RPMI7951 (cell line): ENCODE data around the gene SIAH1. TPM values are rescaled to one million over a fixed set of nuclear protein-coding genes. Genes with fewer than 3 reads are reported as not detected.
"Not testable (repeated sequence)": the region's sequence is repeated elsewhere in the genome, so short reads cannot be mapped to it uniquely, and the experiment has no call there.

Experiments used
- DNase-seq: peaks from one replicate; pipeline ENCODE4 v3.0.0-alpha.2; 2012; ENCODE audit warnings: low read depth
- total RNA-seq: library from RNA; depleted of rRNA; stranded (reverse); fragments of >200 nt; shearing (Covaris generic); gene quantifications from 2 replicates; pipeline ENCODE4 v1.2.3, GENCODE V29; 2014

The SIAH1 gene
- total RNA-seq, 1 experiment from 2014 or later, result 28.0 TPM

DNA sequence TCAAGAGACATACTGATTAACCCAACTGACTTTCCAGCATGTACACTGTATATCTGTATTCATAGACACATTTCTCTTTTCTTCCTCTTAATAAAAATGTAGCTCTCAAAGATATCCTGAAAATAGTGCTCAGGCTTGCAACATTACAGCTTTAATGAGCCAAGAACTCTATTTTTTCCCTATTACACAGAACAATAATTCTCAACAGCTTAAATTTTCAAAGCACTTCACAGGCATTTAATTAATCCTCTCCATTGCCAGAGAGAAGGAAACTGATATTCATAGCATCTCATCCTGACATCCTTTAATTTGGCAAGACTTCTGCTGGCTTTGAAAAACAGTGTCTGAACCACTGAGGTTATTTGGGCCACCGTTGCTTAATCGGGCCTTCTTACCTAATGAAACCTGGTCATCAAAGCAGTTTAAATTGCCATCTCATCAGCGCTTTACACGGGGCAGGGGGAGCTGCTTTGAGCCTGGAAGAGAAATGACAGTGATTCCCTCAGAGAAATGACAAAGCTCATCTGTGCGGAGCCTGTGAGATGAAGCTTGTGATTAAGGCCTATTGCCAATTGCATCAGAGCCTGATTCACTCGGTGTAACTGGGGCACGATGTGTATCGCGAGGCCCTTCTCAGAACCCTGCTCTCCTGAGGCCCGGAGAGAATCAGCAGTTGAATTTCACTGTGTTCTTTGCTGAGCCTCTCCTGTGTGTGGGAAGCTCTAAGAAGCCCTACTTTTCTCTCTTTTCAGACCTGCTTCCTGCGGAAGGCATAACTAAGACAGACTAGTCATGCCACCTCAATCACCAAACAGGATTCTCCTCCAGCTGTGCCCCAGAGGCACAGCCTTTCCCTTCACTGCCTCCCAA lies 8.5 kb upstream of the SIAH1 start:
- DNase-seq, result no peak

DNA sequence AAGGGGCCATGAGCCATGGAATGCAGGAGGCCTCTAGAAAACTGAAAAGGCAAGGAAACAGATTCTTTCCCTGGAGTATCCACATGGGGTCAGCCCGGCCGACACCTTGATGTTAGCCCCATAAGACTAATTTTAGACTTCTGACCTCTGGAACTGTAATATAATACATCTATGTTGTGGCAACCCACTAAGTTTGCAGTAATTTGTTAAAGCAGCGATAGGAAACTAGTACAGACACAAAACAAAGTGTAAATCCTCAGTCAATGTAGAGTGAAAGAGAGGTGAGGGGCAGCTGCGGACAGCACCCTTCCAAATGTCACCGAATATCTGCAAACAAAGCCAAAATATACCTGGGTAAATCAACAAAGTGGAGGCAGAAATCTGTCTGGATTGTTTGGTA lies 7.2 kb upstream of the SIAH1 start:
- DNase-seq, result no peak

DNA sequence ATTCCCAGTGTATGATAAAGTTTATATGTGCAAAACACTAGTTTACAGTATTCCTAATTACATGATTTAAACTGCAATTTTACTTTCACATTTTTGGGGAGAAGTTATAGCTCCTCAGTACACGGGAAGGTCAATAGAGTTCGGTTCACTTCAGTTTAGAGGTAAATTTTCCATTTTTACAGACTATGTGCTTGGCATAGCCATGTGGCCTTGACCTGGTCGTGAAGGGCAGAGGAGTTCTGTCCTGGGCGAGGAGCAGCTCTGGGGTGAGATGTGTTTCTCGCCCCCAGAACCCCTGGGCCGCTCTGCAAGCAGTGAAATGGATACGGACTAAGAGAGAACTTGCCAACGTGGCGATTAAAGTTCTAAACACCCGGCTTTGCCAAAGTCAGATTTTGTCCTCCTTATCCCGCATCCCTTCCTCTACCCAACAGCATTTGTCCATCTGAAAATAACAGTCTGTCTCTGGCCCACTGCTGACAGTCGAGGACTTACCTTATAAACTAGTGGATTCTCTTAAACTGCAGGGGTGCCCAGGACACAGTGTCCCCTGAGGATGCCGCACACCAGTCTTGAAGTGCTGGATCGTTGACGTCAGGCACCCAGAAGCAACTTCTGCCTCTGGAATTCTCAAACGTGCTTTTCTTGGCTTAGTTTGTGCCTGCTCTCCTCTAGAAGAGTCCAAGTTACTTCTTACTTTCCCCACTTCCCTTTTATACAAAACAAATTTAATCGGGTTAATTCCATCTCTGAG lies 1.5 kb upstream of the SIAH1 start:
- no peak for DNase-seq

DNA sequence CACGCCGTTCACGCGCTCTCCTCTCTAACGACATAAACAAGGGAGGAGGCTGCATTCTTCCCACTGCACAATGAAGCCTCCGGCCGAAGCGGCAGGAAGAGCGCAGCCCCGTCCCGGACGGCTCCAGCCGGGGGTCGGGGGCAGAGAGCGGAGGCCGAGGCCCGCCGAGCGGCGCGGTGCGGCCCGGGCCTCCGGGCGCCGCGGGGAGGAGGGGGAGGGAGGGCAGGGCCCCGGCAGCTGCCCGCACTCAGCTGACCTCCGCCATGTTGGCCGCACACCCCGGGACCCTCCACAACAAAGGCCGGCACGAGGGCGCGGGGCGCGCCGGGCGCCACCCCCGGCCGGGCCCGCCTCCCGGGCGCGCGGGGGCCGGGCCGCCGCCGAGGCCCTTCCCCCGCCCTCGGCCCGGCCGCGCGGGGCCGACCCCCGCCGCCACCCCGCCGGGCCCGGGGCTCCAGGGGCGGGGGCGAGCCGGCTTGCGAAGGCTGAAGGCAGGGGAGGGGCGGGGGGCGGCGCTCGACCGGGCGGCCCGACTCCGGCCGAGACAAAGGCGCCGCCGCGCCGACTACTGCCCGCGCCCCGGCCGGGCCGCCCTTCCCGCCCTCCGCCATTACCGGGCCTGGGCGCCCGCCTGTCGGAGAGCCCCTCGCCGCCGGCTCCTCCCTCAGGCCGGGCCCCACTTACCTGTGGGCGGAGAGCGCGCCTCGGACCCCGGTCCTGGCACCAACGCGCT lies 527 bp downstream of the SIAH1 start:
- peak; percentile 48 for DNase-seq

DNA sequence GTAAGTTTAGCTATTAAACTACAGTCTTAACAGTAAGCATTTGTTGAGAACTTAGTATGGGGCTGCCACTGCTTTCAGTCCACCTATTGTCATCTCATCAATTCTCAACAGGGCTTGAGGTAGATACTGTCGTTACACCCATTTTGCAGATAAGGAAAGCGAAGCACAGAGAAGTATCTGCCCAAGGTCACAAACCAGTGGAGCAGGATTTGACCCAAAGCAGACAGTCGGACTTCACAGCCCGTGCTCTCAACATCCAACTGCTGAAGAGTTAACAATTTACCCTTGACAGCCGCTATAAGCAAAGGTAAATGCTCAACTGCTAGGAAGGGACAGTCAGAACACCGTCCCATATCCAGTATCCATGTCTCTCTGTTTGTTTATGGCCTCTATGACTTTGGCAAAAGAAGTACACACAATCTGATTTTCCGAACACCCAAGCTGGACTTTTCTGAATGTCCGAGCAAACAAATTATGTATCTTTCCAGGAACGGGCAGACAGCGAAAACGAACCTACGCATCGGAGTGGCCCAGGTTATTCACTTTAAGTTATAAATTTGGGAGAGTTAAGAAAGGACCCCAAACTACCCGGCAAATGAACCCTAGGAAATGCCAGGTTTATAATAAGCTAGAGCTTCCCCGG lies 1.2 kb downstream of the SIAH1 start:
- peak; percentile 22 for DNase-seq

DNA sequence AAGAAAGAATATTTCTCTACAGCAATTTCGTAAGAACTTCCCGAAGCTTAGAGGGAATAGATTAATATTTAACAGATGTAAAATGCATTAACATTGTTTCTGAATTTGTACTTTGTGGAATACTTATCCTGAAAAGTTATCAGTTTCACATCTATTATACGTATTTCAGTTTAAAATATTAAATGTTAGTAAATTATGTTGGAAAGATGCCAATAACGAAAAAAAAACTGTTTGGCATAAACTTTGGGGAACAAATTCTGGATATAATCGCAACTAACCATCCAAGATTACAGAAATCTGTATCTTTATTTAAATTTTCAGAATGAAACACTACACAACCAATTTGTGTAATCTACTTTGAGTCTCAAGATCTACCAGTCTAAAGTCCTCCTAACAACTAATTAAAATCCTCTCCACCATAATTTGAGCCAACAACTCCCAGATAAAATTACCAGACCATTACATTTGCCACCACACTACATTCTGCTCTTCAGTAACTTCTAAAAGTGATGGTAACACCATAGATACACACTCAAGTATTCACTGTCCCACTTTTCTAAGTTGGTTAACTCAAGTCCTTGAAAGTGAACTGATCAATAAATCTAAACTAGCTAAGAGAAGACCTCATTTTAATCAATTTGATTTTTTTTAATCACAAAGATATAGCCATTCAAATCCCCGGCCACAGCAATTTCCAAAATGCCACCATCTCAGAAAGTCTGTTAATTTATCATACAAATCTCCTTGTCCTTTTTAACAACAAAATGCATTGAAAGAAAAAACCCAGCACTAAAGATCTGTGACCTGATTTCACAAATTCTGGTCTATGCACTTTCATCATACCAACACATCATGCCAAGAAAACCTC lies 2.0 kb downstream of the SIAH1 start:
- DNase-seq, result no peak

DNA sequence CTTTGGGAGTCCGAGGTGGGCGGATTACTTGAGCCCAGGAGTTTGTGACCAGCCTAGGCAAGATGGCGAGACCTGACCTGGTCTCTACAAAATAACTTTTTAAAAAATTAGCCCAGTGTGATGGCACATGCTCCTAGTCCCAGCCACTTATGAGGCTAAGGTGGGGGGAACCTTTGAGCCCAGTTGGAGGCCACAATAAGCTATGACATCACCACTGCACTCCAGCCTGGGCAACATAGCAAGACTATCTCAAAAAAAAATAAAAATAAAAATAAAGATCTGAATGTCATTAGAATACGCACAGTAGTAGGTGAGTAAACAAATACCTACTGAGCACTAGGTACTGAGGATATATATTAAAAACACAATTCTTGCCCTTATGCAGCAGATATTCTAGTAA lies 3.1 kb downstream of the SIAH1 start:
- no peak for DNase-seq

DNA sequence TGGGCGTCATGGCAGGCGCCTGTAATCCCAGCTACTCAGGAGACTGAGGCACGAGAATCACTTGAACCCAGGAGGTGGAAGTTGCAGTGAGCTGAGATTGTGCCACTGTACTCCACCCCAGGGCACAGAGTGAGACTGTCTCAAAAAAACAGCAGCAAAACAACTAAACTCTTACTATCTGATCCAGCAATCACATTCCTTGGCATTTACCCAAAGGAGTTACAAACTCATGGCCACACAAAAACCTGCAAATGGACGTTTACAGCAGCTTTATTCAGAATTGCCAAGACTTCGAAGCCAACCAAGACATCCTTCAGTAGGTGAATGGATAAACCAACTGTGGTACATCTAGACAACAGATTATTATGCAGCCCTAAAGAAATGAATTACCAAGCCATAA lies 4.0 kb downstream of the SIAH1 start:
- DNase-seq, result peak; percentile 57

DNA sequence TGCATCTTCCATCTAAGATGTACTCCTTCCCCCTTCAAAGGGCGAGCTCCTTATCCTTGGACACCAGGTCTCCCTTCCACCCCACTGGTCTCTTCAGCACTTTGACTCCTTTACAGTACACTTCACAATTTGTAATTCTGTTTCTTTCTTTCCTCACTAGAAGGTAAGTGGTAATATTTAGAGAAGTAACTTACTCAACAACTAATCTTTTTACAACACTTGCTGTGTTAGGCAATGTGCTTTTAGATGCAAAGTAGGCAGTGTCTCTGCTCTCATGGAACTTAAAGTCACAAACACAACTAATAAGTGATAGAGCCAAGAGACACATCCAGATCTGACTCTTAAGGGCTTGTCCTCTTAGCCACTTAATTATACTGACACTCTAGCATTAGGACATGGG lies 6.4 kb downstream of the SIAH1 start:
- no peak for DNase-seq

DNA sequence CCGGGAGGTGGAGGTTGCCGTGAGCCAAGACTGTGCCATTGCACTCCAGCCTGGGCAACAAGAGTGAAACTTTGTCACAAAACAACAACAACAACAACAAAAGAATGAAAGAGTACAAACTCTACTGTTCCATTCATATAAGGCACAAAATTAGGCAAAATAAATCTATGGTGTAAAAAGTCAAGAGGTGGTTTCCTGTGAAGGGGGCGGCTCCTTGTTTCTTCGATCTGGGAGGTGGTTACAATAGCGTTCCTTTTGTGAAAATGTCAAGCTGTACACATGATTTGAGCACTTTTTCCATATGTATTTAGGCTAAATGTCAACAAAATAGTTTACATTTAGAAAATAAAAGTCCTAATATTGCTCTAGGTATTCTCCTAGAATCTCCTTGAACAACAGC lies 6.9 kb downstream of the SIAH1 start:
- DNase-seq, result no peak

DNA sequence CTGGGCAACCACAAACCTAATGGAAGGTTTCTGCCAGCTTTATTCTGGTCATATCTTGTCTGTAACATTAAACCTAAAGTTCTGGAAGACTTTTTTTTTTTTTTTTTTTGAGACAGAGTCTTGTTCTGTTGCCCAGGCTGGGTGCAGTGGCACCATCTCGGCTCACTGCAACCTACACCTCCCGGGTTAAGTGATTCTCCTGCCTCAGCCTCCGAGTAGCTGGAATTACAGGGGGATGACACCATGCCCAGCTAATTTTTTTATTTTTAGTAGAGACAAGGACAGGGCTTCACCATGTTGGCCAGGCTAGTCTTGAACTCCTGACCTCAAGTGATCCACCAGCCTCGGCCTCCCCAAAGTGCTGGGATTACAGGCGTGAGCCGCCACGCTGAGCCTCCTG lies 7.9 kb downstream of the SIAH1 start:
- not testable (repeated sequence) for DNase-seq

DNA sequence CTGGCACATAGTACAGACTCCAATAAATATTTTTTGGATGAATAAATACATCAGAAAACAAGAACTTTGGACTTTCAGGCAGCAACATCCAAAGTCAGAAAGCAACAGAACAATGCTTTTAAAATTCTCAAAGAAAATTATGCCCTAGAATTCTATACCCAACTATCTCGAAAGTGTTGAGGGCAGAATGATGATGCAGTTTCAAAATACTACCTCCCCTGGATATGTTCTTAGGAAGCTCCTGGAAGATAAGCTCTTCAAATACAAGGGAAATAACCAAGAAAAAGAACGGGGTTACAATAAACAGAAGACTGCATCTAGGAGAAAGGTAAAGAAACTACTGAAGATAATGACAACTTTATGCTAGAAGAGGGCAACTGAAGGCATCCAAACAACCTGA lies 11.0 kb downstream of the SIAH1 start:
- no peak for DNase-seq

DNA sequence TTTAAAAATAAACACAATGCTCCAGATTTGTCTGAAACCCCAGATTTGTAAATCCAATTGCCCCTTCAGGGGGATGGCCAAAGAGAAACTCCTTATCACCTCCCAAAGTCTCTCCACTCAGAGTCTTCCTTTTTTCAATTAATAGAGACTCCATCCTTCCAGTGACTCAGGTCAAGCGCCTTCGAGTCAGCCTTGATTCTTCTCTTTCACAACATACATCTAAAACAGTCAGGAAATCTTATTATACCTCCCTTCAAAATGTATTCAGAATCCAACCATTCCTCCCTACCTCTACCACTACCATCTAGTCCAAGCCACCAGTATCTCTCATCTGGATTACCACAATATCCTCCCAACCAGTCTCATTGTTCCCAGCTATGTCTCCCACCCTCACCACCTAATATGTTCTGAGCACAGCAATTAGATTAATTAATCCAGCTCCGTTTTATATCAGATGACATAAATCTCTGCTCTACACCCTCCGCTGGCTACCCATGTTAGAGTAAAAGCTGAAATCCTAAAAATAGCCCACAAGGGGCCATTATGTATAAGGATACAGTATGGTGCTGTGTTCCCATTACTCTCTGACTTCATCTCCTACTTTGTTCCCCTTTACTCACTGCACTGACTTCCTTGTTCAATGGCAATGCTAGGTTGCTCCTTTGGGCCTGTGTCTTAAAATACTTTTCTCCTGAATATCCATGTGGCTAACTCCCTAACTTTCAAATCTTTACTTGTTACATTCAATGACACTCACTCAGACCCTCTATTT lies 11.8 kb downstream of the SIAH1 start:
- DNase-seq, result no peak

DNA sequence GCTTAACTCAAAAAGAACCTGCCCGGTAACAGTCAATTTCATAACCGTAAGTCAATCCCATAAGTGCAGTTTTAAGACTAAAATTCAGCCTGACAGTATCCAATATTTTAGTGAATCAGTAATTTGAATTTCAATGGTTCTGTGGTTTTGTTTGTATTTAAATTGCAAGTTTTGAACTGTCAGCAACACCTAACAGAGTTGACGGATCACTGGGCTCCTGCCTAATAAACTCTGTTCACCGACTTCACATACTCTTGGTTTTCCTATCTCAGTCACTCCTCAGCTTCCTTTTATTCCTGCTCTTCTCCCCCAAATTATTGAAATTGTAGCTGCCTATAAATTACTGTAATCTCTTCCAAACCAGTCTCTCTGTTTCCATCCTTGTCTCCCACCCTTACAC lies 12.5 kb downstream of the SIAH1 start:
- DNase-seq, result no peak

DNA sequence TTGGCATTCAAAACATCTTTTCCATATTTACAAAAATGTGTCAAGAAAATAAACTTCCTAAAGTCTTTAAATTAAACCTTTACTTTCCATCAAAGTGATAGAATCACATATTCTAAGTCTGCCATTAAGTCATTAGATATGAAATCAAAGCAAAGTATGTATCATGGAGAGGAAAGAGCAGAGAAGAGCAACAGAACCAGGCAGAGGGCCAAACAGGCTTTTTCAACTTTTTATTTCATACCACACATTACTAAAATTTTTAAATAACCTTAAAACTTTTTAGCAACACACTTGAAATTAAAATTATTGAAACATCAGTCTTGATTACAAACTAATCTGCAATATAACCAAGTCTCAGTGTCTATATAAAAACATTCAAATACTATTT lies 13.8 kb downstream of the SIAH1 start:
- no peak for DNase-seq

DNA sequence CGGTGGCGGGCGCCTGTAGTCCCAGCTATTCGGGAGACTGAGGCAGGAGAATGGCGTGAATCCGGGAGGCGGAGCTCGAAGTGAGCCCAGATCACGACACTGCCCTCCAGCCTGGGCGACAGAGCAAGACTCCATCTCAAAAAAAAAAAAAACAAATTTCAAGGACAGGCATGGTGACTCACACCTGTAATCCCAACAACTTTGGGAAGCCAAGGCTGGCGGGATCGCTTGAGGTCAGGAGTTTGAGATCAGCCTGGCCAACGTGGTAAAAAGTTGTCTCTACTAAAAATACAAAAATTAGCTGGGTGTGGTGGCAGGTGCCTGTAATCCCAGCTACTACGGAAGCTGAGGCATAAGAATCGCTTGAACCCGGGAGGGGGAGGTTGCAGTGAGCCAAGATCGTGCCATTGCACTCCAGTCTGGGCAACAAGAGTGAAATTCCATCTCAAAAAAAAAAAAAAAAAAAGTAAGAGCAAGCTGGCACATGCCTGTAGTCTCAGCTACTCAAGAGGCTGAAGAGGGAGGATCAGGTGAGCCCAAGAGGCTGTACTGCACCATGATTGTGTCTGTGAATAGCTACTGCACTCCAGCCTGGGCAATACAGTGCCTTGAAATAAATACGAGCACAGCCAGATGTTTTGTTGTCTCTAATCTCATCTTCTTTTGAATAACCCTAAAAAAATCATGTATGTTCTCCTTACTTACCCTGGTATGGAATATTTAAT lies 14.4 kb downstream of the SIAH1 start:
- not testable (repeated sequence) for DNase-seq

DNA sequence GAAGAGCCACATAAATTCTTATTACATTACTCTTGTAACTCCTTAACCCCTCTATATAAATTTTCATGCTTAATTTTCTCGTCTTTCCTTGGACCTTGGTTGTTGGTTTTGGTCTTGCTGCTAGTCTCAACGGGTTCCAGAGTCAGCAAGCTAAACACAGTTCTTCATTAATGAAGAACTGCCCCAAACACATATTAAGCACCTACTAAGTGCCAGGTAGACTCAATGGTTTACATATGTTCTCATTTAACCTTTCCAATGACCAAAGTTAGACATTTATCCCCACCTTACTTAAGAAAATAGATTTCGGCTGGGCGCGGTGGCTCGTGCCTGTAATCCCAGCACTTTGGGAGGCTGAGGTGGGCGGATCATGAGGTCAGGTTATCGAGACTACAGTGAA lies 15.0 kb downstream of the SIAH1 start:
- no peak for DNase-seq

DNA sequence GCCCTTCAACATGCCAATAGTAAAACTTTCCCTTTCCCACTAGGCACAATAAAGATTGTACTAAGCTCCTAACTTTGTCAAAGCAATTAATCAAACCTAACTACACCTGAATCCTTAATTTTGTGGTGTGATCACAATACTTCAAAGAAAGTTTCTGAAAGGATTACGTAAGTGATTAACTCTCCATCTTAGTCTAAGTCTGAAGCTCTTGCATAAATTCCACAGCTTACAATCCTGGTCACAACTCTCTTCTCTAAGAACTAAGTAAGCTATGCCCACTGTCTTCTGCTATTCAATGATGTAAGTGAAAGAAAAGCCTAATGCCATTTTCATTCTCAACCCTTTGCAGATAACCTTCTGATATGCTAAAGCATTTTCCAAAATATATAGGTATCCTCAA lies 15.4 kb downstream of the SIAH1 start:
- no peak for DNase-seq

DNA sequence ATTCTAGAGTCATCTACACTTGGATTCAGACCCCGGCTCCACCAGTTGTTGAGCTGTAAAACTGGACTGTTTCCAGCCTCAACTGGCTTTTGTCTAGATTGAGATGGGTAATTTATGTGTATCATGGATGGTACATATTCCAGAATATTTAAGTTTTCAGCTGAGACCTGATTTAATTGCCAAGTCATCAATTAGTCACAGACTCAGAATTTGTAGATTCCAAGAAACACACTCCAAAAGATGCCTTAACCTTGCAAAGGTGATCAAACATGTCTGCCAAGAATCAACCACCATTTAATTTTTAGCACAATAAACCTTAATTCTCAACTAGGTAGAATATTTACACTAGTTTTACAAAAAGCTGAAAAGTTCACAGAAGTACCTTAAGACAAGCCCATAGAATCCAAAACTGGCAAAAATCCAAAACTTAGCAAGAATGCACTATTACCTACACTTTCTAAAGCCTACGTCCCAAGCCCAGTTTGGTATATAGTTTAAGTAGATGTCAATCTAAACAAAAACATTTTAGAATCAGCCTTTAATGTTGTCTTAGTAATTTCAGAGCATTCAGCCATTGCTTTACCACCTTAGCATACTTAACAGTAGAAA lies 17.7 kb downstream of the SIAH1 start:
- DNase-seq, result no peak
